ENCODE data around the gene ULBP2. TPM values are rescaled to one million over a fixed set of nuclear protein-coding genes. Genes with fewer than 3 reads are reported as not detected.

Gene ULBP2
- total RNA-seq, 2 donors from 2014 or later, result 2.8 to 3.7 TPM

Other genes with a start within 250 kb of the ULBP2 start
- 10 to 100 TPM; 35.4 to 43.6 TPM for gene LATS1, start 223.9 kb upstream of the ULBP2 start, total RNA-seq
- gene NUP43, start 195.5 kb upstream of the ULBP2 start, total RNA-seq, result 10 to 100 TPM; 13.7 to 16.3 TPM
- gene PCMT1, start 192.3 kb upstream of the ULBP2 start, total RNA-seq, result 10 to 100 TPM; 32.4 to 32.9 TPM
- 1 to 10 TPM; 1.8 to 2.5 TPM for gene LRP11, start 77.7 kb upstream of the ULBP2 start, total RNA-seq
- gene RAET1E, start 43.9 kb upstream of the ULBP2 start, total RNA-seq, result under 1 TPM in 1 of 2 donors, not detected in 1; 0.55 TPM
- gene RAET1G, start 18.9 kb upstream of the ULBP2 start, total RNA-seq, result not detected
- under 1 TPM in 1 of 2 donors, not detected in 1; 0.20 TPM for gene ULBP1, start 21.9 kb downstream of the ULBP2 start, total RNA-seq
- gene RAET1L, start 83.5 kb downstream of the ULBP2 start, total RNA-seq, result not detected
- 1 to 10 TPM in 1 of 2 donors, under 1 TPM in 1; 0.68 to 1.6 TPM for gene ULBP3, start 127.1 kb downstream of the ULBP2 start, total RNA-seq
- not detected for gene PPP1R14C, start 201.0 kb downstream of the ULBP2 start, total RNA-seq